WTC11 (cell line): ENCODE measurements around the gene NKD1.

Source experiments
- CTCF ChIP-seq: fragments of 200-600 bp; IDR thresholded peaks from 2 replicates; pipeline ENCODE4 v1.8.0; 2022; ENCODE audit warnings: antibody characterized with exemption
- FOXP1 ChIP-seq: sonication (generic); formaldehyde crosslinking; IDR thresholded peaks from 2 replicates; pipeline ENCODE4 v1.8.0; 2022; ENCODE audit warnings: missing genetic modification reagents, mild to moderate bottlenecking, moderate library complexity, borderline replicate concordance

- TF ChIP-seq CTCF (no peak), FOXP1 (CRISPR knock-in tag) (no peak)
Observed at GRCh38 chr16:50562657-50563056, 14.5 kb downstream of the NKD1 start.
